ENCODE measurements around the gene PELO.

DNA sequence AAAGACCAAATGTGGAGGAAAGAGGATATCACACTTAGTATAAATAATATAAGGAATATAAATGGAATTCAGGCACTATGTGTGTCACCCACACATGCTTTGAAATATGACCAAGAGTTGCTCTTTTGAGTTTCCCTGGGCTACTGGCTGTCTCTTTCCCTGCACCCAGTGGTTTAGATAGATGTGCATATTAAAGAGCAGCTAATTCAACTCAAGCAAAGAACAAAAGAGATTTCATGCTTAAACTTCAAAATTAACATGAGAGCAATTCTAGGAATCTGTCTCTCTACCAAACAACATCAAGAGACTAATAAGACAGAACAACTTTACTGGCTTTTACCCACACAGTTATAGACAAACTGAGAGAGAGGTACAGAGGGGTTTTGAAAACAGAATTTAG is 38.0 kb upstream of the PELO start:
- TF ChIP-seq ISL1 (CRISPR knock-in tag; IDR thresholded peaks at IDR 0.05) (no peak), PATZ1 (CRISPR knock-in tag; IDR thresholded peaks at IDR 0.05; ENCODE audit: borderline replicate concordance) (no peak), RARB (CRISPR knock-in tag; IDR thresholded peaks at IDR 0.05) (no peak), ZC3H10 (CRISPR knock-in tag; IDR thresholded peaks at IDR 0.05) (no peak), ZFP30 (CRISPR knock-in tag; IDR thresholded peaks at IDR 0.05) (no peak), TCF4 (CRISPR knock-in tag; IDR thresholded peaks at IDR 0.05; ENCODE audit: borderline replicate concordance) (no peak)
- TF ChIP-seq, protein P1, sequence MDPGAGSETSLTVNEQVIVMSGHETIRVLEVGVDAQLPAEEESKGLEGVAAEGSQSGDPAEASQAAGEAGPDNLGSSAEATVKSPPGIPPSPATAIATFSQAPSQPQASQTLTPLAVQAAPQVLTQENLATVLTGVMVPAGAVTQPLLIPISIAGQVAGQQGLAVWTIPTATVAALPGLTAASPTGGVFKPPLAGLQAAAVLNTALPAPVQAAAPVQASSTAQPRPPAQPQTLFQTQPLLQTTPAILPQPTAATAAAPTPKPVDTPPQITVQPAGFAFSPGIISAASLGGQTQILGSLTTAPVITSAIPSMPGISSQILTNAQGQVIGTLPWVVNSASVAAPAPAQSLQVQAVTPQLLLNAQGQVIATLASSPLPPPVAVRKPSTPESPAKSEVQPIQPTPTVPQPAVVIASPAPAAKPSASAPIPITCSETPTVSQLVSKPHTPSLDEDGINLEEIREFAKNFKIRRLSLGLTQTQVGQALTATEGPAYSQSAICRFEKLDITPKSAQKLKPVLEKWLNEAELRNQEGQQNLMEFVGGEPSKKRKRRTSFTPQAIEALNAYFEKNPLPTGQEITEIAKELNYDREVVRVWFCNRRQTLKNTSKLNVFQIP (CRISPR knock-in tag; IDR thresholded peaks at IDR 0.05; ENCODE audit: borderline replicate concordance, low read depth), result no peak
